ENCODE results near the gene SULT2B1.
A peak's percentile ranks its signal among the peaks of the same experiment; 100 is the strongest.

The SULT2B1 gene

DNA sequence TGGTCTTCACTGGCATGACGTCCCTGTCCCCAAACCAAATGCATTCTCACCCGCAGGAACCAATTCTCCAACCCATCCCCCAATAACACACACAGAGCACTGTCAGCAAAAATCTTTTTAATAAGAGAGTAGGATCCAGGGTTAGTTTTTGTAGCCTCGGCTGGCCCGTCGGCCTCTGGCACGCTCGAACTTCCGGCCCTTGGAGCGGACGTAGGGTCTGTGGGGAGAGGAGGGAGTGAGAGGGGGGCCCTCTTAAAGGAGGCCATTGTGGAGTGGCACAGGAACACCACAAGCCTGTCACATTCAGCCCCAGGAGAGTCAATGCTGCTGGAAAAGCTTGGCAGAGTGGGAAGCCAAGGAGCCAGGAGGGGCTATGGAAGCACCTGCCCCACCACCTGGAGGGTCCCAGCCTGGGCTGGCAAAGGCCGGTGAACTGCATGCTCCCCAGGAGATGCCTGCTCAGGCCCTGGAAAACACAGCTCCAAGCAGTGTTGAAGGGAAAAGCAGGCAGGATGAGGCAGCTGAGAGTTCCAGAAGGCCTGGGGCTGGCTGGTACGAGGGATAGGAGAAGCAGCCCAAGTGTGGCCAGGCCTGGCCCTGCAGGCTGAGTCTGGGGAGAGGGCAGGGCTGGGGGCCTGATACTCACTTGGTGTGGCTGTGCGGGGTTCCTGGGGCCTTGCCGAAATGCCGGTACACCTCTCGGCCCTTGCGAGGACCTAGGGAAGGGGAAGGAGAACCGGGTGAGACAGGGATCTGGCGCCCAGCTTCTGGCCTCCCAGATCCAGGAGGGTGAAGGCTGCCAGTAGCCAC is 63.5 kb downstream of the SULT2B1 start:
- intact Hi-C loops (cut with DNase I): no loop called here
- DNase-seq: no peak

DNA sequence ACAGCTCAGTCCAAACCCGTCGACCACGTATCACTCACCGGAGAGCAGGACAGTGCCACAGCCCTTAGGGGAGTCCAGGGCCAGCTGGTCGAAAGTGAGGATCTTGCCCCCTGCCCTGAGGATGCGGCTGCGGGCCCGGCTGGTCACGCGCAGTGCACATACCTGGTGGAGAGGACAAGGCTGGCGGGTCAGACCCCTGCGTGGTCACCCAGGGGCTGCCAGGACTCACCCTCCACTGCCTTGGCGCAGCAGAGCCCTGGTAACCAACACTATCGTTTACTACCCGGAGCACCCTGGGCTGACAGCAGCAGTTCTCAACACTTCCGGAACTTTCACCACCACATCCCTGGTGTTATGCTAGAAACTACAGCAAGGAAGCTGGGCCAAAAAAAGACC is 64.1 kb downstream of the SULT2B1 start:
- intact Hi-C loops (cut with DNase I): no loop called here
- no peak for DNase-seq

DNA sequence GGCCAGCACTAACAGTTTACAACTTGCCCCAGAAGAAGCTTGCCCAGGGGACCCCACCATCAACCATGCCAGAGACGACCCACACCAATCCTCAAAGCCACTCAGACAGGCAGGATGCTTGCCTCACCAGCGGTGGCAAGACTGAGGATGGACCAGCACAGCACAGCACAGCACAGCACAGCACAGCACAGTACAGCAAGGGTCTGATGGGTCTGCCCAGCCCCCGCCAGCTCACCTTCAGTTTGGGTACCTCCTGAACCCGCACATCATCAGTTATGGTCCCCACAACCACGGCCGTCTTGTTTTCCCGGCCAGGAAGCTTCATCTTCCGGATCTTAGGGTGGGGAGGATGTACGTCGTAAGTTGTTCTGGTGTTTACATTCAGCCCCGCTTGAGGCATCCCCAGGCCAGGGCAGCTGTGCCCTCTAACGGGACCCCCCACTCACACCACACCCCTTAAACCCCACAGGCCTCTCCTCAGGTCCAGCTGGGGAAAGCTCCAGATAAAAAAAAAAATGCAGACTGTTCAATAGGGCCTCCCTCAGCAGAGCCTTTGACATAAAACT is 64.6 kb downstream of the SULT2B1 start:
- DNase-seq: no peak
- intact Hi-C loops (cut with DNase I): no loop called here

DNA sequence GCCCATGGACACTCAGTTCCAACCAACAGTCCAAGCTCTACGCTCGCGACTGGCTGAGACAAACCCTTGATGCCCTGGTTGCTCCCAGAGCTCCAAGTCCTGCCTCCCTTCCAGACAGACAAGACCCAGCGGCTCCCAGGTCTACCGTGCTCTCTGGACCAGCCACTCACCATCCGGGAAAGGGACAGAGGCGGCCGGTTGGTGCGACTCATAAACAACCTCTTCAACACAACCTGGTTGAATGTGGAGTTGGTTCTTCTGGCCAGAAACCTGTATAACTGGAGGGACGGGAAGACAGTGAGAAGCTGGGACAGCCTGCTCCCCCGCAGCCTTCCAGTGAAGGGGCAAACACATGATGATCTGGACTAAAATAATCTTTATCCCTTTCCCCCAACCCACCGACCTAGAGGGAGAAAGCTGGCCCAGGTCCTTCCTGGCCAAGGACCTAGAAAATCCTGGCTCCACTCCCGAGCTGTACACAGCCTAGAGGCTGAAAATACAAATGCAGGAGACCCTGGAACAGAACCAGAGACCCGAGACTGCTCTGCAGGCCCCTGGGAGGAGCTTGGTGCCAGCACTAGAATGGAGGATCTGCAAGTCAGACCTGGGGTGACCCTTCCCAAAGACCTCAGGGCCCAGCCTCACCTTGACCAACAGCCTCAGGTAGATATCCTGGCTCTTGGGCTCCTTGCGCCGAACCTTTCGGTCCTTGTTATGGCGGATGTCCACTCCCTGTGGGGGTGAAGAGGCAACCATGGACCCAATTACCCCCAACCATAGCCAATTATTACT is 65.4 kb downstream of the SULT2B1 start:
- intact Hi-C loops (cut with DNase I): no loop called here
- no peak for DNase-seq

DNA sequence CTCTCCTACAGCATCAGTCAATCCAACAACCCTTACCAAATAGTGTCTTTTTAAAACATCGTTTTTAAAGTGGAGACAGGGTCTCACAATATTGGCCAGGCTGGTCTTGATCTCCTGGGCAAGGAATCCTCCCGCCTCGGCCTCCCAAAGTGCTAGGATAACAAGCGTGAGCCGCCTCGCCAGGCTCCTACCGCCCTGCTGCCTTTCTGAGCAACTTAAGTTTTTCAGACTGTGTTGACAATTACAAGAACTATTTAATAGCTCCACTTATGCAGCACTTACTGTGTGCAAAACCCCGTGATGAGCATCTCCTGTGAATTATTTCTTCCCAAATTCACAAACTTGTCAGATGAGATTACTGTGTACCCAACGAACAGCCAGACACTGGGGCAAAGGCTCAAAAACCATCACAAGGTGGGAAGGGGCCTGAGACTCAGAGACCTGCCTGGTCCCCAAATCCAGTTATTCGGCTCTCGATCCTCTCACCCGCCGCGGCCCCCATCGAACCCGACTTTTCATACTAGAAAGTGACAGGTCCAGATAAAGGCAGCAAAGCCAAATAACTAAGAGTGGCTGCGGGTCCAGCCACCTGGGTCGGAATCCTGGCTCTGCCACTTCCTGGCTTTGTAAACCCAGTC is 66.4 kb downstream of the SULT2B1 start:
- intact Hi-C loops (cut with DNase I): no loop called here
- peak in 1 of 10 donors; percentile 86 for DNase-seq

DNA sequence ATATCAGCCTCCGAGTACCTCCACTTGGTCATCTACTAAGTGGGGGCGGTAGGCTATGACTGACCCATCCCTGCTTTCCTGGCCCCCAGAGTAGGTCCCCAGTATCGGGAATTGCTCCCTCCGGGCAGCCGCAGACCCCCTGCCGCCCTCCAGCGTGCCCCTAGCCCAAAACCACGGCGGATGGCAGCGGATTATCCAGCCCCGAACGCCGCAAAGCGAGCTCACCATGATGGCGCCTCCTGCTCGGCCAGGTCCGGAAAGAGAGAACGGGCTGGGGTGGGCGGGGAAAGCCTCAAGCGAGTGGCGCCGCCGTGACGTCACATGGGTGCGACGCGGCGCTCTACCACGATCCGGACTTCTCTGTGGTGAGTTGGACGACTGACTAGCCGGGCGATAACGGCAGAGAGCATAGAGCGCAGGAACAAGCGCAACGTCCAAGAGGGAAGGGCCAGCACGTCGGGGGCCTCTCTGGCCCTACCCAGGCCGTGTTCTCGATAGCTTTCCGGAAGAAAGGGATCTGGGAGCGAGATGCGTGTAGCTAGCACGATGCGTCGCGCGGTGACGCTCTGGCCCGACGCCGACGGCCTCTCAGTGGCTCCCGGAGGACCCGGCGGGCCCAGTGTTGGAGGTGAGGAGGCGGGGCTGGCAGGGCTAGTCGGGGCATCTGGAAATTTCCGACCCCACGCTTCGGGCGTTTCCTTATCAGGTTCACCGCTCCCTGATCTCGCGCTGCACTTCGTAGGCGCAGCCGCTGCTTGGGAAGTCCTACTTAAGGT is 67.1 kb downstream of the SULT2B1 start, which contains the start of the genes RPL18 and SPHK2:
RPL18 (minus strand) TSS at position 263 of the 776 bp plus-strand sequence; CDS start at position 228, 35 bp downstream.
SPHK2 (plus strand) TSS at position 591 of the 776 bp plus-strand sequence. CDS start 1,009 bp downstream, outside the sequence.
- intact Hi-C loops (cut with DNase I): no loop called here
- peak; percentile 94 to 100 (median 98) for DNase-seq

DNA sequence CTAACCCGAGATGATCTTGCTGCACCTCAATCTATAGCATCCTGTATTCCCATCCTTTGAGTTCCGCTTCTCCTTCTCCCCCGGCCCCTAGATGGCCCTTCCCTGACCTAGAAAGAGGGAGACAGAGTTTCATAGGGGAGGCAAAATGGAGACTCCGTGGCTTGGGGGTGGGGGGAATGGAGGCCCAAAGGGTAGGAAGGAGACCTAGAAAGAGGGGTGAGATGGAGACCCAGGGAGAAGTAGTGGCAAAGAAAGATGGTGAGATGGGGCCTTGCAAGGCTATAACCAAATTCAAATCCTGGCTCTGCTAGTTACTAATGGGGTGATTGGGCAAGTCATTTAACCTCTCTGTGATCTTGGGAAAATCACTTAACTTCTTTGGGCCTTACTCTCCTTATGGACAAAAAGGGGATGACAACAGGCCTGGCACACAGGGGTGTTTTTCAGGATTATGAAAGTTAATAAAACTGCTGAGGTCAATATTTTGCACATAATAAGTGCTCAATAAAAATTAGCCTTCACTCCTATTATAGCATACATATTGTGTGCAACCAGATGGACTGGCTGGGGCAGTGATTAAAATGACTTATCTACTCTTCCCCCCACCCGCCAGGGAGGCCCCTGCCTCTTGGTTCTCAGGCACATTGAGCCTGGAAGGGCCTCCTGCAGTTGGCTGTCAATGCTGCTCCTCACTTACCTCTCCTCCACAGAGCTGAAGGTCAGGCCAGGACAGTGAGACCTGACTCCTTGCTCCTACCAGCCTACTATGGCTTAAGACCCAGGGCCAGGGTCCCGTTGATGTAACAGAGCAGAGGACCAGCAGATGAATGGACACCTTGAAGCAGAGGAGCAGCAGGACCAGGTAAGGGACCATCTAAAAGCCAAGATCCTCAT is 68.0 kb downstream of the SULT2B1 start:
- no peak for DNase-seq
- intact Hi-C loops (cut with DNase I): no loop called here

DNA sequence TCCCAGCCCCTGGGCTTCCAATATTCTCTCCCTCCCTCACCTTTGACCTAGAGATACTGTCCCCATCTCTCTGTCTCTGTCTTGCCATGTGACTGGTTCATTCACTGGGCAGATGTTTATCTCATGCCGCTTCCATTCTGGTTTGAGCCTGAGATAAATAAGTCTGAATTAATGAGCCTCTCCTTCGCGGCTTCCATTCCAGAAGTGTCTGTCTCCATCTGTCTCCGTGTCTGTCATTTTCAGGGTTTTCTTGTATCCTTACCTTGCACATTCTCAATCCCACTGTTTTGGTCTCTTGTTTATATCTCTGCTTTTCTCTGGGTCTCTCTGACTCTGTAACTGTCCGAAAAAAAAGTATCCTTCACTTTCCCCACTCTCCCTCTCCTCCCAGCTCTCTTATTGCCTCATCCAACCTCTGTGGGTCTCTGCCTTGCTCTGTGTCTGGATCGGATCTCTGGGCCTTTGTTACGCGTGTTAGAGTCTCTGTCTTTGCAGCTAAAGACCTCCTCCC is 71.6 kb downstream of the SULT2B1 start:
- intact Hi-C loops (cut with DNase I): no loop called here
- DNase-seq: no peak

DNA sequence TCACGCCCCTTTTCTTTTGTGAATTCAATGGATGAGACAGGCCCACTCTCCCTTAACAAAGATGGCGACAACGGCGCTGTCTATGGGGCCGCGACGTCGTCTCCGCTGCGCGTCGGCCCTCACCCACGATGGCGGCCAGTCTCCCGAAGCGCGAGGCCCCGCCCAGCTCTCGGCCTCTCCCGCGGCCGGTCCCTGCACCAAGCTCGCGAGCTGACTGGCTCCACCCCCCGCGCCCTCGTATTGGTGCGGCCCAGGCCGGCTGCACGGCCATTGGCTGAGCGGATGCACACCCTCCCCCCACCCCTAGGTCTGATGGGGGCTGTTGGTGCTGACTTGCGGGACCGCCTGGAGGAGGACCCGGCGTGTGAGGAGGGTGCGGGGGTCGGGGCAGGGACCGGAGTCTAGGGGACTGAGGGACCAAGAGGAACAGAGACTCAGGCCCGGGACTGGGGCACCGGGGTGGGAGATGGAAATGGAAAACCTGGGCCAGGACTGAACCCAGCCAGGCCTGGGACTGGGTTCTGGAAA is 72.2 kb downstream of the SULT2B1 start:
- peak; percentile 96 to 100 (median 99) for DNase-seq
- intact Hi-C loops (cut with DNase I): no loop called here

DNA sequence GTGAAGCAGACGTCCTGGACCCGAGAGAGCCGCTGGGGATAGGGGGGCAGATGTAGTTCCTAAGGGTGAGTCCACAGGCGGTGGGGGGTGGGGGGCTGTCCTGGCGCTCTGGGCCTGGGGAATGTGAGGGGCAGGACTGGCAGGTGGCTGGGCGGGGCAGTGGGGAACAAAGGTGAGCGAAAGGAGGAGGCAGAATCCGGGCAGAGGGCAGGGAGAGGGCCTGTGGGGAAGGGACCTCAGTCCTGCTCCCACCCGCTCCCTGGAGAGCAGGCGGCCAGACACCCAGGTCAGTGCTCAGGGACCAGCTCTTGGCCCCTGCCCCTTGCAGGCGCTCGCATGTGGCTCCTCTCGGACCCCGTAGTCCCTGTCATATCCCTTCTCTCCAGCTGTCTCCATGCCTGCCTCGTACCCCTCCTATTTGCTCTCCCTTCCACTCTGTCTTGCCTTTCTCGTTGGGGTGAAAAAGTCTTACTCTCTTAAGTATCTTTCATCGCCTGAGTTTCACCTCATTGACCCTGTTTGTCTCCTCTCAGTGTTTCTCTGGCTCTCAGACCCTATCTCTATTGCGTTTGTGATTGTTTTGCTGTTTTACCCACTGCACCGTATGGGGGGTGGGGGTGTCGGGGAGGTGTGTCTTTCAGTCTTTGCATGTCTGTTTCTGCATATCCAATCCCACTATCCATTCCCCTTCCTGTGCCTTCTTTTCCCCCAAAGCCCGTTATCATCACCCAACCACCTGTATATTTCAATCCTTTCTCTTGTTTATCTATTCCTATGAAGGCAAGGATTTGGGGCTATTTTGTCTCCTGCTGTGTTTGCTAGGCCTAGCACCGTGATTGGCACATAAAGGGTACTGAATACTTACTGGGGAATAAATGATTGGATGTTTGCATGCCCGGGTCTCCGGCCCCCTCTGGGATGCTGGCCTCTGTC is 73.1 kb downstream of the SULT2B1 start:
- intact Hi-C loops (cut with DNase I): no loop called here
- DNase-seq: no peak

DNA sequence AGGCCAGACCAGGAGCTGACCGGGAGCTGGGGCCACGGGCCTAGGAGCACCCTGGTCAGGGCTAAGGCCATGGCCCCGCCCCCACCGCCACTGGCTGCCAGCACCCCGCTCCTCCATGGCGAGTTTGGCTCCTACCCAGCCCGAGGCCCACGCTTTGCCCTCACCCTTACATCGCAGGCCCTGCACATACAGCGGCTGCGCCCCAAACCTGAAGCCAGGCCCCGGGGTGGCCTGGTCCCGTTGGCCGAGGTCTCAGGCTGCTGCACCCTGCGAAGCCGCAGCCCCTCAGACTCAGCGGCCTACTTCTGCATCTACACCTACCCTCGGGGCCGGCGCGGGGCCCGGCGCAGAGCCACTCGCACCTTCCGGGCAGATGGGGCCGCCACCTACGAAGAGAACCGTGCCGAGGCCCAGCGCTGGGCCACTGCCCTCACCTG is 73.9 kb downstream of the SULT2B1 start:
- intact Hi-C loops (cut with DNase I): no loop called here
- DNase-seq: no peak

DNA sequence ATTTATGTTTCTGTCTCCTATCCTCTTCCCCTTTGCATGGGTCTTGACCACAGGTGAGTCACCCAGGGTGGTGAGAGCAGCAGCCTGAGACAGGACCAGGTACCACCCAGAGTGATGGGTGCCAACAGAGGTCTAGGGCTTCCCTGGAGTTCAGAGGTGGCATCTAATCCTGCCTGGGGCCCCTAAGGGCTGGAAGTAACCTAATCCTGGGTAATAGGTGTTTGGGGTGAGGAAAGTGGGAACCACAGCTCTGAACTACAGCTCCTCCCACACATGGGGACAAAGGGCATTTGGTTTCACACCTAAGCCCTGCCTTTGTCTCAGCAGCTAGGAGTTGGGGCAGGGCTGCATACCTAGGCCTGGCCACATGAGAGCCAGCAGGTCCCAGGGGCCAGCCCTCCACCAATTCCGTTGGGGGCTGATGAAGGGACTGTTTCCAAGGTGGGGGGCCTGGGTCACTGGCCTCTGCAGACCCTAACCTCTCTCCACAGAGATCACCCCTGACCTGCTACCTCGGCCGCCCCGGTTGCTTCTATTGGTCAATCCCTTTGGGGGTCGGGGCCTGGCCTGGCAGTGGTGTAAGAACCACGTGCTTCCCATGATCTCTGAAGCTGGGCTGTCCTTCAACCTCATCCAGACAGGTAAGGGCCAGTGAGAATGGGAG is 75.4 kb downstream of the SULT2B1 start:
- intact Hi-C loops (cut with DNase I): no loop called here
- no peak for DNase-seq

DNA sequence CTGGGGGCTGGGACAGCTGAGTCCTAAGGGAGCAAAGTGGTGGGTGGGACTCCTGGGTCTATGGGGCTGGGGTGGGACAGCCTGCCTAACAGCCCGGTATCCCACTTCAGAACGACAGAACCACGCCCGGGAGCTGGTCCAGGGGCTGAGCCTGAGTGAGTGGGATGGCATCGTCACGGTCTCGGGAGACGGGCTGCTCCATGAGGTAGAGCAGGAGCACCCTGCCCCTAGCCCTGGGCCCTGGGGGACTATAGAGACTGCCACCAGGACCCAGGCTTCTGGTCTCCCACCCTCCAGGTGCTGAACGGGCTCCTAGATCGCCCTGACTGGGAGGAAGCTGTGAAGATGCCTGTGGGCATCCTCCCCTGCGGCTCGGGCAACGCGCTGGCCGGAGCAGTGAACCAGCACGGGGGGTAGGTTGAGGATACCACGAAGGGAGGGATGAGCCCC is 75.9 kb downstream of the SULT2B1 start:
- intact Hi-C loops (cut with DNase I): no loop called here
- no peak for DNase-seq

DNA sequence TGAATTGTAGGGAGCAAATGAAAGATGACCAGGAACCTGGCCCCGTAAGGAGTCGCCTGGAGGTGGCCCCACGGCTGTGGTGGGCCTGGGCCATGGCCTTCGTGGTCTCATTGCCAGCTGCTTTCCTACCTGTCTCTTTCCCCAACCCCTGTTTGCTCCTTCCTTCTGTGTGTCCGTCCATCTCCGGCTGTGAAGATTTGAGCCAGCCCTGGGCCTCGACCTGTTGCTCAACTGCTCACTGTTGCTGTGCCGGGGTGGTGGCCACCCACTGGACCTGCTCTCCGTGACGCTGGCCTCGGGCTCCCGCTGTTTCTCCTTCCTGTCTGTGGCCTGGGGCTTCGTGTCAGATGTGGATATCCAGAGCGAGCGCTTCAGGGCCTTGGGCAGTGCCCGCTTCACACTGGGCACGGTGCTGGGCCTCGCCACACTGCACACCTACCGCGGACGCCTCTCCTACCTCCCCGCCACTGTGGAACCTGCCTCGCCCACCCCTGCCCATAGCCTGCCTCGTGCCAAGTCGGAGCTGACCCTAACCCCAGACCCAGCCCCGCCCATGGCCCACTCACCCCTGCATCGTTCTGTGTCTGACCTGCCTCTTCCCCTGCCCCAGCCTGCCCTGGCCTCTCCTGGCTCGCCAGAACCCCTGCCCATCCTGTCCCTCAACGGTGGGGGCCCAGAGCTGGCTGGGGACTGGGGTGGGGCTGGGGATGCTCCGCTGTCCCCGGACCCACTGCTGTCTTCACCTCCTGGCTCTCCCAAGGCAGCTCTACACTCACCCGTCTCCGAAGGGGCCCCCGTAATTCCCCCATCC is 76.7 kb downstream of the SULT2B1 start:
- DNase-seq: peak in 2 of 10 donors; percentile 81 to 86
- intact Hi-C loops (cut with DNase I): no loop called here

DNA sequence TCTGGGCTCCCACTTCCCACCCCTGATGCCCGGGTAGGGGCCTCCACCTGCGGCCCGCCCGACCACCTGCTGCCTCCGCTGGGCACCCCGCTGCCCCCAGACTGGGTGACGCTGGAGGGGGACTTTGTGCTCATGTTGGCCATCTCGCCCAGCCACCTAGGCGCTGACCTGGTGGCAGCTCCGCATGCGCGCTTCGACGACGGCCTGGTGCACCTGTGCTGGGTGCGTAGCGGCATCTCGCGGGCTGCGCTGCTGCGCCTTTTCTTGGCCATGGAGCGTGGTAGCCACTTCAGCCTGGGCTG is 77.3 kb downstream of the SULT2B1 start:
- DNase-seq: peak in 1 of 10 donors; percentile 87
- intact Hi-C loops (cut with DNase I): no loop called here
